HepG2 (cell line): ENCODE data around the gene CTNNBL1. TPM values are rescaled to one million over a fixed set of nuclear protein-coding genes. Genes with fewer than 3 reads are reported as not detected.

Experiments
- ATAC-seq: fragments of 200-7000 bp; cut with Tn5 transposase; 3 replicates; pipeline ENCODE4 v1.9.1; 2020; ENCODE audit warnings: mild to moderate bottlenecking, moderate library complexity
- BruUV-seq: library from RNA; stranded (reverse); fragments of 400-500 nt; replicated peaks from 2 replicates; lab custom pipeline; 2021; lab: Mats Ljungman, UMichigan
- CTCF ChIA-PET: fragments of 300-600 bp; formaldehyde crosslinking; extraction: SDS; loops from one replicate; lab custom pipeline; 2021; ENCODE audit warnings: low total read pairs, inconsistent platforms, low intra/inter-chr PET ratio; lab: Yijun Ruan, JAX
- POLR2A ChIA-PET: fragments of 350-600 bp; sonication (Branson Sonifier 250); formaldehyde crosslinking; loops from one replicate; lab custom pipeline; 2020; ENCODE audit warnings: antibody characterized with exemption, inconsistent platforms; lab: Yijun Ruan, JAX
- DNase-seq: peaks from one replicate; pipeline ENCODE4 v3.0.0-alpha.2; 2015; ENCODE audit warnings: low spot score
- FAIRE-seq: peaks from 3 replicates; lab custom pipeline; 2011; peaks lifted over from hg19 to GRCh38; lab: Jason Lieb, UNC
- H2AFZ ChIP-seq: one replicate; pipeline ENCODE4 v1.6.1; 2011; ENCODE audit warnings: low read length, inconsistent platforms
- H3K27ac ChIP-seq: fragments of 300-600 bp; 3 replicates; pipeline ENCODE4 v1.8.0; 2011; ENCODE audit warnings: mixed run types, mild to moderate bottlenecking, mixed read lengths, low read length, inconsistent platforms; ENCODE audit not compliant: insufficient read depth; ENCODE audit errors: extremely low read length
- H3K27me3 ChIP-seq, 2 experiments: fragments of 200-600 bp in 1 of 2; 2 replicates in 1 of 2; 3 replicates in 1 of 2; pipeline versions ENCODE4 v1.6.0 to v1.8.0; 2011; ENCODE audit warnings: low read length in 2 of 2, mild to moderate bottlenecking in 2 of 2, moderate library complexity in 2 of 2, inconsistent platforms in 1 of 2; ENCODE audit not compliant: insufficient read depth in 2 of 2, control insufficient read depth in 1 of 2
- H3K36me3 ChIP-seq, 2 experiments: fragments of 200-600 bp in 1 of 2; replicated peaks in 1 of 2; 2 replicates in 1 of 2; 3 replicates in 1 of 2; pipeline versions ENCODE4 v1.5.1 to v1.8.0; 2011; ENCODE audit warnings: low read length in 2 of 2, inconsistent platforms in 1 of 2; ENCODE audit not compliant: insufficient read depth in 2 of 2, control insufficient read depth in 1 of 2
- H3K4me1 ChIP-seq: 2 replicates; pipeline ENCODE4 v1.5.1; 2012; ENCODE audit warnings: low read length, inconsistent platforms; ENCODE audit not compliant: insufficient read depth
- H3K4me2 ChIP-seq: 2 replicates; pipeline ENCODE4 v1.6.0; 2011; ENCODE audit warnings: low read depth, low read length, inconsistent platforms
- H3K4me3 ChIP-seq, 3 experiments: fragments of 200-600 bp in 1 of 3; sonication (generic), shearing (Covaris generic) in 1 of 3; replicated peaks in 1 of 3; 2 replicates each; pipeline ENCODE4 v1.5.1; 2011 to 2016; ENCODE audit warnings: low read length in 3 of 3, inconsistent platforms in 2 of 3, low read depth in 2 of 3, mild to moderate bottlenecking in 2 of 3, control low read depth in 1 of 3, mixed read lengths in 1 of 3; ENCODE audit not compliant: insufficient read depth in 1 of 3
- H3K79me2 ChIP-seq: one replicate; pipeline ENCODE4 v1.6.1; 2011; ENCODE audit warnings: low read length, inconsistent platforms; ENCODE audit not compliant: insufficient read depth
- H3K9ac ChIP-seq: 2 replicates; pipeline ENCODE4 v1.6.0; 2011; ENCODE audit warnings: mild to moderate bottlenecking, low read depth, low read length, inconsistent platforms; ENCODE audit not compliant: insufficient read depth
- H3K9me3 ChIP-seq: 2 replicates; pipeline ENCODE4 v1.5.1; 2012; ENCODE audit warnings: mild to moderate bottlenecking, low read length
- H4K20me1 ChIP-seq: 2 replicates; pipeline ENCODE4 v1.6.0; 2011; ENCODE audit warnings: inconsistent platforms, mild to moderate bottlenecking, low read length, moderate library complexity; ENCODE audit not compliant: insufficient read depth
- SRSF1 ChIP-seq: fragments of 200-400 bp; formaldehyde crosslinking; optimal IDR thresholded peaks from 2 replicates; pipeline ENCODE3; 2017; ENCODE audit warnings: mild to moderate bottlenecking, low read depth, low read length, moderate library complexity
- ZFY ChIP-seq: sonication (generic); formaldehyde crosslinking; IDR thresholded peaks from 2 replicates; pipeline ENCODE4 v1.4.0; 2020; ENCODE audit warnings: missing genetic modification reagents
- ZNF121 ChIP-seq: sonication (generic); formaldehyde crosslinking; IDR thresholded peaks from 2 replicates; pipeline ENCODE4 v1.5.0; 2020; ENCODE audit warnings: mild to moderate bottlenecking, missing genetic modification reagents
- ZNF430 ChIP-seq: sonication (generic); formaldehyde crosslinking; IDR thresholded peaks from 2 replicates; pipeline ENCODE4 v1.9.0; 2021; ENCODE audit warnings: mild to moderate bottlenecking, missing genetic modification reagents
- ZNF607 ChIP-seq: sonication (generic); formaldehyde crosslinking; IDR thresholded peaks from 2 replicates; pipeline ENCODE4 v1.5.1; 2020; ENCODE audit warnings: missing genetic modification reagents, mild to moderate bottlenecking, borderline replicate concordance
- ZNF713 ChIP-seq: sonication (generic); formaldehyde crosslinking; IDR thresholded peaks from 2 replicates; pipeline ENCODE4 v1.4.0; 2020; ENCODE audit warnings: mild to moderate bottlenecking, missing genetic modification reagents
- WGBS: methylation state at CpG from one replicate; pipeline ENCODE4 v1.1.6; 2017; ENCODE audit warnings: low lambda C conversion rate; 5-methylcytosine and 5-hydroxymethylcytosine counted together
- in situ Hi-C: cut with HindIII; loops from 2 replicates; pipeline ENCODE4 v1.10.0; 2017; ENCODE audit warnings: low pct_unique_long_range_greater_than_20kb; ENCODE audit not compliant: extremely low pct_ligation_motif_present
- intact Hi-C: fragments of 100-400 bp; cut with micrococcal nuclease; formaldehyde crosslinking; loops from one replicate; pipeline ENCODE4 v1.10.0; 2022; ENCODE audit not compliant: unreplicated experiment
- polyA plus RNA-seq, 8 experiments: library from polyadenylated mRNA; depleted of rRNA in 3 of 8; stranded (reverse) in 7 of 8; unstranded in 1 of 8; fragments of >200 nt; fragmentation: Illumina TruSeq in 4 of 8; extraction: Trizol in 4 of 8; gene quantifications; 2 replicates each; pipeline versions ENCODE4 v1.2.1 to v1.2.3, GENCODE V29; 2011 to 2016; ENCODE audit warnings: low read depth in 4 of 8, missing spikeins in 1 of 8, mixed read lengths in 1 of 8; ENCODE audit not compliant: insufficient read depth in 1 of 8
- total RNA-seq, 5 experiments: library from RNA; depleted of rRNA; stranded (reverse); fragments of >200 nt; fragmentation: Illumina TruSeq; extraction: Trizol; gene quantifications; 2 replicates each; pipeline ENCODE4 v1.2.3, GENCODE V29; 2016; ENCODE audit warnings: low read depth in 1 of 5
- TF ChIP-seq, protein P1 (sequence below): sonication (generic); formaldehyde crosslinking; IDR thresholded peaks from 2 replicates; pipeline ENCODE4 v1.4.0; 2020; ENCODE audit warnings: missing genetic modification reagents, low read depth, mild to moderate bottlenecking, borderline replicate concordance

CTNNBL1 gene
- total and polyA plus RNA-seq, 2 of the 13 experiments (the other 11 are each of a cell fraction or from before 2014, with no cell fraction given) = 49.3 to 94.6 TPM

DNA sequence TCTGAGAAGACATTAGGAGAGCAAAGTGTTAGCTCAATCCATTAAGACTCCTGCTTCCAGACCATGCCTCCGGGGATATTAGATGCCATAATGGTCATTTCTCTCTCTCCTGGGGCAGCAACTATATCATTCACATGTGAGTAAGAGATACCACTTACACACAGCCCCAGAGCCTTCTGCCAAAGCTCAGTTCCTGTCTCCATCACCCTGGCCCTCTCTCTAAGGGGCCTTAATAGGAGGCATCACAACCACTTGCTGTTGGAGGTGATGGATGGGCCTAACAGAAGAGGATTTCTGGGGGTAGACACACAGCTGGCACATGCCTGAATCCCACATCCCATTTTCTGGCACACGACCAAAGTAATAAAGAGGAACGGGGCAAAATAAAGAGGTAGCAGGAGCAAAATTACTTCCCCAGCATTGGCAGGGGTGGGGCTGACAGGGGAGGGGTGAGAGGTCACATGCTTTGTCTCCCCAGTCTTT lies 175.1 kb downstream of the CTNNBL1 start:
- ATAC-seq = no peak
- peaks cover 18 to 54% of the 10 kb centered on the region in 2 experiments for H3K36me3 ChIP-seq
- TF ChIP-seq SRSF1 (no peak), ZNF121 (CRISPR knock-in tag) (no peak), ZNF607 (CRISPR knock-in tag) (no peak), ZFY (CRISPR knock-in tag) (no peak)
- TF ChIP-seq, all 625 proteins: peak for 0
- no peak for DNase-seq
- H3K9ac ChIP-seq = no peak overlapping the region
- H3K4me1 ChIP-seq = no peaks in the 10 kb centered on the region
- CTCF ChIA-PET = no interaction called here
- no peak overlapping the region for H3K4me3 ChIP-seq
- intact Hi-C loops = no loop called here
- no peaks in the 10 kb centered on the region for H3K9me3 ChIP-seq
- no peak overlapping the region for H2AFZ ChIP-seq
- H4K20me1 ChIP-seq = no peaks in the 10 kb centered on the region
- no peak overlapping the region for H3K4me2 ChIP-seq
- H3K27me3 ChIP-seq = no peaks in the 10 kb centered on the region
- H3K27ac ChIP-seq = no peak overlapping the region
- BruUV-seq = no TSS peak
- POLR2A ChIA-PET = no interaction called here
- H3K79me2 ChIP-seq = no peaks in the 10 kb centered on the region
- in situ Hi-C loops = no loop called here
- 94% methylated on average over 3 of the region's 3 CpGs for WGBS
- no peak for FAIRE-seq

DNA sequence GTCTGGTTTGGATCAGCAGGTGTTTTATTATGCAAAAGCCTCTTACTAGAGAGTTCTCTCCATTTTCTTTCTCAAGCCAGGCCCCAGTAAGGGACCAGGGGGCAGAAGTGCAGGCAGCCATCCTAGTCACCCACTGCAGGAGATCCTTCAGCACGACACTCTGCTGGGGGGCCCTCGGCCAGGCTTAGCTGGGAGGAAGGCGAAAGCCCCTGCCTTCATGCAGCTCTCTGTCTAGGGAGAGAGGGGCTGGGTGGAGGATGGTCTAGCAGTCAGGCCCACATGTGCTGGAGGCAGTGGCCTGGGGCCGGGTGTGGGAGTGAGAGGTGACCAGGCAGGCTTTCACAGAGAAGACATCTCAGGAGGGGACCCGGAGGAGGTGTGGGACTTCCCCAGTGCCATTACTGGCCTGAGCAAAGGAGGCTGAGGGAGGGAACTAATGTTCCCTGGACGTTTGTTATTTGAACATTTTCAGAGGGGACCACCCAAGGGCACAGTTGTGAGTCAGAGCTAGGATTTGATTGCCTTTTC lies 175.6 kb downstream of the CTNNBL1 start:
- in situ Hi-C loops (no loop called here), intact Hi-C loops (no loop called here)
- H3K9me3 ChIP-seq = no peaks in the 10 kb centered on the region
- 87% methylated on average over 6 of the region's 6 CpGs for WGBS
- ChIA-PET POLR2A (no interaction called here), CTCF (no interaction called here)
- DNase-seq = no peak
- H3K27ac ChIP-seq = no peak overlapping the region
- H2AFZ ChIP-seq = no peak overlapping the region
- ATAC-seq = no peak; the same call in 2 of the 3 replicates
- BruUV-seq = no TSS peak
- TF ChIP-seq, protein P1, sequence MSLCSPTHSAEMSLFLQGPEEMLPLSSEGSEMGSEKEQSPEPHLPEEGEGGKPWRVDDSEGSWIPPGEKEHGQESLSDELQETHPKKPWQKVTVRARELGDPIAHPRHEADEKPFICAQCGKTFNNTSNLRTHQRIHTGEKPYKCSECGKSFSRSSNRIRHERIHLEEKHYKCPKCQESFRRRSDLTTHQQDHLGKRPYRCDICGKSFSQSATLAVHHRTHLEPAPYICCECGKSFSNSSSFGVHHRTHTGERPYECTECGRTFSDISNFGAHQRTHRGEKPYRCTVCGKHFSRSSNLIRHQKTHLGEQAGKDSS (CRISPR knock-in tag) = no peak
- TF ChIP-seq ZNF430 (CRISPR knock-in tag) (no peak), ZNF713 (CRISPR knock-in tag) (no peak)
- no peaks in the 10 kb centered on the region for H3K79me2 ChIP-seq
- no peaks in the 10 kb centered on the region for H3K4me1 ChIP-seq
- peaks cover 20 to 58% of the 10 kb centered on the region in 2 experiments for H3K36me3 ChIP-seq
- H3K9ac ChIP-seq = no peak overlapping the region
- H3K27me3 ChIP-seq = no peaks in the 10 kb centered on the region
- no peaks in the 10 kb centered on the region for H4K20me1 ChIP-seq
- FAIRE-seq = no peak
- no peak overlapping the region for H3K4me2 ChIP-seq
- H3K4me3 ChIP-seq = no peak overlapping the region
